ENCODE data around the gene INSR.

- TF ChIP-seq, protein P1, sequence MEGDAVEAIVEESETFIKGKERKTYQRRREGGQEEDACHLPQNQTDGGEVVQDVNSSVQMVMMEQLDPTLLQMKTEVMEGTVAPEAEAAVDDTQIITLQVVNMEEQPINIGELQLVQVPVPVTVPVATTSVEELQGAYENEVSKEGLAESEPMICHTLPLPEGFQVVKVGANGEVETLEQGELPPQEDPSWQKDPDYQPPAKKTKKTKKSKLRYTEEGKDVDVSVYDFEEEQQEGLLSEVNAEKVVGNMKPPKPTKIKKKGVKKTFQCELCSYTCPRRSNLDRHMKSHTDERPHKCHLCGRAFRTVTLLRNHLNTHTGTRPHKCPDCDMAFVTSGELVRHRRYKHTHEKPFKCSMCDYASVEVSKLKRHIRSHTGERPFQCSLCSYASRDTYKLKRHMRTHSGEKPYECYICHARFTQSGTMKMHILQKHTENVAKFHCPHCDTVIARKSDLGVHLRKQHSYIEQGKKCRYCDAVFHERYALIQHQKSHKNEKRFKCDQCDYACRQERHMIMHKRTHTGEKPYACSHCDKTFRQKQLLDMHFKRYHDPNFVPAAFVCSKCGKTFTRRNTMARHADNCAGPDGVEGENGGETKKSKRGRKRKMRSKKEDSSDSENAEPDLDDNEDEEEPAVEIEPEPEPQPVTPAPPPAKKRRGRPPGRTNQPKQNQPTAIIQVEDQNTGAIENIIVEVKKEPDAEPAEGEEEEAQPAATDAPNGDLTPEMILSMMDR (IDR thresholded peaks at IDR 0.05), result no peak
- no peak for TF ChIP-seq POLR2A (IDR thresholded peaks at IDR 0.05)
These were observed 99.2 kb downstream of the INSR start for GRCh38 chr19:7195046-7195445.
